ENCODE results near the gene PCDHB15. TPM values are rescaled to one million over a fixed set of nuclear protein-coding genes. Genes with fewer than 3 reads are reported as not detected.
"Not testable (repeated sequence)": the region's sequence is repeated elsewhere in the genome, so short reads cannot be mapped to it uniquely, and the experiment has no call there.

PCDHB15 gene
- total RNA-seq (2014; rRNA removed; shearing (Covaris generic)) = 2.7 and 2.8 TPM in 2 replicates
- polyA plus RNA-seq (2016; fragmentation: Nextera tagmentation; extraction: Ambion mirVana) = 1.5 and 1.9 TPM in 2 replicates

- peak within 1 kb of the TSS; percentile 7 for H3K4me2 ChIP-seq (ENCODE audit: unreplicated experiment)
- in situ Hi-C loops (cut with MboI) = no loop called here
- H3K4me1 ChIP-seq (ENCODE audit: insufficient read depth) = no peaks in the 10 kb centered on the region
- peak within 1 kb of the TSS; percentile 40 for H3K9ac ChIP-seq
- H3K9me3 ChIP-seq (ENCODE audit: low read depth) = no peaks in the 10 kb centered on the region
- peak within 1 kb of the TSS; percentile 67 for H3K4me3 ChIP-seq
- TF ChIP-seq EZH2phosphoT487 (IDR thresholded peaks at IDR 0.05; ENCODE audit: insufficient read depth, low read depth) (no peak), EZH2 (IDR thresholded peaks at IDR 0.05; ENCODE audit: insufficient read depth, poor library complexity, severe bottlenecking) (no peak)
- H3F3A ChIP-seq (ENCODE audit: insufficient read depth) = no peaks in the 10 kb centered on the region
- H2AFZ ChIP-seq = peak within 1 kb of the TSS; percentile 65
- H3K9me2 ChIP-seq (ENCODE audit: insufficient read depth) = no peaks in the 10 kb centered on the region
- H4K20me1 ChIP-seq (ENCODE audit: insufficient read depth) = no peaks in the 10 kb centered on the region
- 7 to 8% methylated on average over 16 of the region's 16 CpGs for WGBS, 2 experiments (ENCODE audit: low coverage in 1 of 2, low lambda C conversion rate in 2 of 2, missing lambda C conversion rate in 2 of 2)
- DNase-seq = peak; percentile 30
- H3K27ac ChIP-seq = no peak within 1 kb of the TSS
- no peaks in the 10 kb centered on the region for H3K27me3 ChIP-seq (replicated peaks; ENCODE audit: insufficient read depth)
- H3K36me3 ChIP-seq (ENCODE audit: low read depth) = no peaks in the 10 kb centered on the region
- no peaks in the 10 kb centered on the region for H3K79me2 ChIP-seq (ENCODE audit: insufficient read depth)
Measured at GRCh38 chr5:141245250-141245717, at the start of gene PCDHB15. TSS of gene PCDHB15 (plus strand) at chr5:141245395. CDS start at chr5:141245579, 184 bp downstream.

DNA sequence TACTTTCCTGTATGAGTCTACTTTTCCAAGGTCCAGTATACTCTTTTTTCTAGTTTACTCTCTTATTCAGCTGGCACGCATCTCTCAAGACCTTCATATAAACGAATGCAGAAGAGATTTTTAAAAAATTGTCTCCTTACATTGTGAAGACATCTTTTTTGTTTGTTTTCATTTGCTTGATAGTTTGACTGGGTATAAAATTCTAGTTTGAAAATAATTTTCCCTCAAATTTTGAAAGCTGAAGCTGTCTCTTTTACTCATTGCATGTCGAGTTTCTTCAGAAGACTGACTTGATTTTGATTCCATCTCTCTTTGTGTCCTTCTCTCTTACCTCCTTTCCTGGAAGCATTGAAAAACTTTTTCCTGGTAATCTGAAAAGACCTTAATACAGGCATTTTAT lies 48.8 kb upstream of the PCDHB15 start:
- no peak overlapping the region for H3K4me2 ChIP-seq (ENCODE audit: unreplicated experiment)
- no peak for TF ChIP-seq EZH2 (IDR thresholded peaks at IDR 0.05; ENCODE audit: insufficient read depth, poor library complexity, severe bottlenecking)
- TF ChIP-seq EZH2phosphoT487 (IDR thresholded peaks at IDR 0.05; ENCODE audit: insufficient read depth, low read depth) = no peak

GRCh38 chr5:141199359-141200235 lies 45.6 kb upstream of the PCDHB15 start, which contains the start of gene PCDHB11:
TSS of gene PCDHB11 (plus strand) at chr5:141199627. CDS start at chr5:141199775, 148 bp downstream.
- 14 to 16% methylated on average over 21 of the region's 21 CpGs for WGBS, 2 experiments (ENCODE audit: low coverage in 1 of 2, low lambda C conversion rate in 2 of 2, missing lambda C conversion rate in 2 of 2)
- no peak within 1 kb of the TSS for H3K27ac ChIP-seq
- H3K79me2 ChIP-seq (ENCODE audit: insufficient read depth) = no peaks in the 10 kb centered on the region
- TF ChIP-seq EZH2phosphoT487 (IDR thresholded peaks at IDR 0.05; ENCODE audit: insufficient read depth, low read depth) (no peak), EZH2 (IDR thresholded peaks at IDR 0.05; ENCODE audit: insufficient read depth, poor library complexity, severe bottlenecking) (no peak)
- no peaks in the 10 kb centered on the region for H3K27me3 ChIP-seq (replicated peaks; ENCODE audit: insufficient read depth)
- peak within 1 kb of the TSS; percentile 52 for H3K4me2 ChIP-seq (ENCODE audit: unreplicated experiment)
- no peaks in the 10 kb centered on the region for H3K4me1 ChIP-seq (ENCODE audit: insufficient read depth)
- peak; percentile 48 for DNase-seq
- H3K36me3 ChIP-seq (ENCODE audit: low read depth) = no peaks in the 10 kb centered on the region
- no peaks in the 10 kb centered on the region for H3F3A ChIP-seq (ENCODE audit: insufficient read depth)
- peaks cover 8% of the 10 kb centered on the region for H3K9me3 ChIP-seq (ENCODE audit: low read depth)
- in situ Hi-C loops (cut with MboI) = no loop called here
- no peaks in the 10 kb centered on the region for H3K9me2 ChIP-seq (ENCODE audit: insufficient read depth)
- peak within 1 kb of the TSS; percentile 70 for H2AFZ ChIP-seq
- peak within 1 kb of the TSS; percentile 63 for H3K4me3 ChIP-seq
- no peak within 1 kb of the TSS; the same call in 1 of the 2 replicates for H3K9ac ChIP-seq
- no peaks in the 10 kb centered on the region for H4K20me1 ChIP-seq (ENCODE audit: insufficient read depth)

More for the DNA sequence above, 48.8 kb upstream of the PCDHB15 start:
- H3K27me3 ChIP-seq (replicated peaks; ENCODE audit: insufficient read depth) = no peaks in the 10 kb centered on the region
- peaks cover 8% of the 10 kb centered on the region for H3K9me3 ChIP-seq (ENCODE audit: low read depth)
- 3 to 7% methylated on average over 3 of the region's 3 CpGs for WGBS, 2 experiments (ENCODE audit: low coverage in 1 of 2, low lambda C conversion rate in 2 of 2, missing lambda C conversion rate in 2 of 2)
- in situ Hi-C loops (cut with MboI) = no loop called here
- H3F3A ChIP-seq (ENCODE audit: insufficient read depth) = no peaks in the 10 kb centered on the region
- H3K9me2 ChIP-seq (ENCODE audit: insufficient read depth) = no peaks in the 10 kb centered on the region
- no peak for DNase-seq
- H3K79me2 ChIP-seq (ENCODE audit: insufficient read depth) = no peaks in the 10 kb centered on the region
- no peak overlapping the region for H3K4me3 ChIP-seq
- no peaks in the 10 kb centered on the region for H3K36me3 ChIP-seq (ENCODE audit: low read depth)
- no peaks in the 10 kb centered on the region for H3K4me1 ChIP-seq (ENCODE audit: insufficient read depth)
- H3K9ac ChIP-seq = no peak overlapping the region
- H4K20me1 ChIP-seq (ENCODE audit: insufficient read depth) = no peaks in the 10 kb centered on the region
- H2AFZ ChIP-seq = no peak overlapping the region
- H3K27ac ChIP-seq = no peak overlapping the region

- H3K79me2 ChIP-seq (ENCODE audit: insufficient read depth); H3K36me3 ChIP-seq (ENCODE audit: low read depth); H3K9me3 ChIP-seq (ENCODE audit: low read depth); H3K27ac ChIP-seq; H3K4me2 ChIP-seq (ENCODE audit: unreplicated experiment); H3K9me2 ChIP-seq (ENCODE audit: insufficient read depth); in situ Hi-C loops (cut with MboI); DNase-seq; H3K4me1 ChIP-seq (ENCODE audit: insufficient read depth); H3K9ac ChIP-seq; H3K4me3 ChIP-seq; H3K27me3 ChIP-seq (replicated peaks; ENCODE audit: insufficient read depth); H3F3A ChIP-seq (ENCODE audit: insufficient read depth); H4K20me1 ChIP-seq (ENCODE audit: insufficient read depth); H2AFZ ChIP-seq: not testable (repeated sequence)
- 46 to 48% methylated on average over 22 to 25 of the region's 38 CpGs for WGBS, 2 experiments (ENCODE audit: low coverage in 1 of 2, low lambda C conversion rate in 2 of 2, missing lambda C conversion rate in 2 of 2)
Measured at GRCh38 chr5:141201126-141201525, 44.1 kb upstream of the PCDHB15 start.

- H3K9ac ChIP-seq; H3K79me2 ChIP-seq (ENCODE audit: insufficient read depth); H3K36me3 ChIP-seq (ENCODE audit: low read depth); H3K4me2 ChIP-seq (ENCODE audit: unreplicated experiment); H3K27ac ChIP-seq; H3K4me1 ChIP-seq (ENCODE audit: insufficient read depth); H4K20me1 ChIP-seq (ENCODE audit: insufficient read depth); DNase-seq; H2AFZ ChIP-seq; H3K4me3 ChIP-seq; H3K9me2 ChIP-seq (ENCODE audit: insufficient read depth); in situ Hi-C loops (cut with MboI); H3K27me3 ChIP-seq (replicated peaks; ENCODE audit: insufficient read depth); H3K9me3 ChIP-seq (ENCODE audit: low read depth); H3F3A ChIP-seq (ENCODE audit: insufficient read depth): not testable (repeated sequence)
- WGBS, 2 experiments (ENCODE audit: low coverage in 1 of 2, low lambda C conversion rate in 2 of 2, missing lambda C conversion rate in 2 of 2) = 19 to 37% methylated on average over 12 to 28 of the region's 35 CpGs
Measured at GRCh38 chr5:141201646-141202045, 43.5 kb upstream of the PCDHB15 start.

All from GM23248 (cell line).